Lung (tissue), 12 donors: ENCODE measurements around the gene IRS4. TPM values are rescaled to one million over a fixed set of nuclear protein-coding genes. Genes with fewer than 3 reads are reported as not detected.

Experiments
- ATAC-seq: fragments of 200-7000 bp; cut with Tn5 transposase; one replicate; pipeline ENCODE4 v1.9.1; 2020; ENCODE audit warnings: moderate number of reproducible peaks; ENCODE audit not compliant: insufficient read depth, low FRiP score
- DNase-seq, 3 donors: peaks; one replicate each; pipeline ENCODE4 v3.0.0-alpha.2; 2013 to 2017
- H3K27ac ChIP-seq, 2 donors: one replicate each; pipeline ENCODE4 v1.5.1; 2013; ENCODE audit warnings: mild to moderate bottlenecking in 2 of 2, moderate library complexity in 2 of 2, control low read depth in 1 of 2, inconsistent platforms in 1 of 2, low read depth in 1 of 2, low read length in 1 of 2
- H3K27me3 ChIP-seq, 3 donors: one replicate each; pipeline ENCODE4 v1.5.1; 2013; ENCODE audit warnings: low read length in 2 of 3; ENCODE audit not compliant: control insufficient read depth in 3 of 3, insufficient read depth in 3 of 3
- H3K36me3 ChIP-seq, 4 donors: one replicate each; pipeline ENCODE4 v1.5.1; 2013; ENCODE audit warnings: low read length in 4 of 4, mild to moderate bottlenecking in 1 of 4, moderate library complexity in 1 of 4; ENCODE audit not compliant: control insufficient read depth in 4 of 4, insufficient read depth in 4 of 4
- H3K4me1 ChIP-seq, 5 donors: one replicate each; pipeline ENCODE4 v1.5.1; 2013; ENCODE audit warnings: low read length in 5 of 5, mild to moderate bottlenecking in 2 of 5, moderate library complexity in 1 of 5; ENCODE audit not compliant: control insufficient read depth in 5 of 5, insufficient read depth in 5 of 5
- H3K4me3 ChIP-seq: one replicate; pipeline ENCODE4 v1.5.1; 2013; ENCODE audit warnings: mild to moderate bottlenecking, control low read depth, moderate library complexity
- H3K9ac ChIP-seq, 2 donors: one replicate each; pipeline ENCODE4 v1.5.1; 2013; ENCODE audit warnings: low read length in 2 of 2, control low read depth in 1 of 2; ENCODE audit not compliant: insufficient read depth in 1 of 2
- H3K9me3 ChIP-seq, 4 donors: one replicate each; pipeline ENCODE4 v1.5.1; 2013; ENCODE audit warnings: low read length in 3 of 4, mild to moderate bottlenecking in 1 of 4, moderate library complexity in 1 of 4; ENCODE audit not compliant: control insufficient read depth in 4 of 4, insufficient read depth in 3 of 4
- CTCF ChIP-seq: IDR thresholded peaks from 2 replicates; pipeline ENCODE4 v1.5.1; 2012; ENCODE audit warnings: mild to moderate bottlenecking; ENCODE audit errors: control extremely low read depth, extremely low read depth
- WGBS, 2 donors: extraction: QIAGEN DNeasy Blood & Tissue Kit; methylation state at CpG; one replicate each; pipeline ENCODE4 v1.1.7; 2013; 5-methylcytosine and 5-hydroxymethylcytosine counted together
- polyA plus RNA-seq, 2 donors: library from polyadenylated mRNA; stranded (reverse); fragments of 200-250 nt; gene quantifications; one replicate each; pipeline ENCODE4 v1.2.1, GENCODE V29; 2013
- total RNA-seq, 2 donors: library from RNA; depleted of rRNA in 1 of 2; stranded (reverse); fragments of >200 nt in 1 of 2; gene quantifications; one replicate each; pipeline ENCODE4 v1.2.1, GENCODE V29; 2014 to 2021
- donor health status: control.
- donor health status: control.
- donor health status: Bipolar disorder and iron deficiency.
- donor health status: healthy.
- donor health status: DM: yes; HTN: yes; CAD: no.

The IRS4 gene
- total and polyA plus RNA-seq, 4 donors: 0.04 to 2.0 (median 0.13) TPM

GRCh38 chrX:108735091-108735678 lies 1.2 kb downstream of the IRS4 start:
- H3K9ac ChIP-seq: no peak overlapping the region
- no peak for ATAC-seq
- peaks cover 16 to 65% (median 61%) of the 10 kb centered on the region in 3 donors for H3K27me3 ChIP-seq
- H3K36me3 ChIP-seq: no peaks in the 10 kb centered on the region
- H3K9me3 ChIP-seq: peaks cover 0 to 15% (median 0%) of the 10 kb centered on the region in 4 donors
- DNase-seq: peak in 1 of 3 donors; percentile 6
- peaks cover 0 to 9% (median 0%) of the 10 kb centered on the region in 5 donors for H3K4me1 ChIP-seq
- H3K4me3 ChIP-seq: no peak overlapping the region
- no peak overlapping the region for H3K27ac ChIP-seq
- 5 to 30% methylated on average over 28 to 36 of the region's 36 CpGs for WGBS, 2 donors
- TF ChIP-seq CTCF: no peak

- no peaks in the 10 kb centered on the region for H3K36me3 ChIP-seq
- no peak for TF ChIP-seq CTCF
- WGBS, 2 donors: 44 to 60% methylated on average over 6 to 7 of the region's 7 CpGs
- ATAC-seq (no peak), DNase-seq (no peak)
- no peak overlapping the region for H3K9ac ChIP-seq
- no peak overlapping the region for H3K27ac ChIP-seq
- H3K27me3 ChIP-seq: peaks cover 16 to 70% (median 66%) of the 10 kb centered on the region in 3 donors
- peaks cover 0 to 15% (median 0%) of the 10 kb centered on the region in 4 donors for H3K9me3 ChIP-seq
- H3K4me3 ChIP-seq: no peak overlapping the region
- peaks cover 0 to 9% (median 0%) of the 10 kb centered on the region in 5 donors for H3K4me1 ChIP-seq
These were observed 1.9 kb downstream of the IRS4 start for GRCh38 chrX:108734426-108734825.

GRCh38 chrX:108732630-108733321 lies 3.6 kb downstream of the IRS4 start:
- Histone ChIP-seq H3K9me3 (peaks cover 0 to 15% (median 0%) of the 10 kb centered on the region in 4 donors), H3K4me3 (no peak overlapping the region), H3K9ac (no peak overlapping the region), H3K27me3 (peaks cover 14 to 78% (median 63%) of the 10 kb centered on the region in 3 donors), H3K4me1 (peaks cover 0 to 9% (median 0%) of the 10 kb centered on the region in 5 donors), H3K36me3 (no peaks in the 10 kb centered on the region), H3K27ac (no peak overlapping the region)
- 5 to 23% methylated on average over 38 to 39 of the region's 39 CpGs for WGBS, 2 donors
- ATAC-seq: no peak
- peak in 2 of 3 donors; percentile 29 to 36 for DNase-seq
- no peak for TF ChIP-seq CTCF
